Spinal cord (tissue), 10 donors: ENCODE results near the gene PRKCB. TPM values are rescaled to one million over a fixed set of nuclear protein-coding genes. Genes with fewer than 3 reads are reported as not detected.
A peak's percentile ranks its signal among the peaks of the same experiment; 100 is the strongest.
"Not testable (repeated sequence)": the region's sequence is repeated elsewhere in the genome, so short reads cannot be mapped to it uniquely, and the experiment has no call there.

ENCODE experiments used
- DNase-seq, 6 donors: peaks; one replicate each; pipeline versions ENCODE4 v3.0.0 to v3.0.0-alpha.2; 2013 to 2015; ENCODE audit warnings: low spot score in 6 of 6, low read depth in 4 of 6
- H3K27ac ChIP-seq: one replicate; pipeline ENCODE4 v1.5.1; 2013; ENCODE audit warnings: low read depth, low read length, control low read depth
- H3K27me3 ChIP-seq: one replicate; pipeline ENCODE4 v1.6.1; 2013; ENCODE audit warnings: low read length; ENCODE audit not compliant: control insufficient read depth, insufficient read depth
- H3K36me3 ChIP-seq: one replicate; pipeline ENCODE4 v1.6.1; 2013; ENCODE audit warnings: low read length; ENCODE audit not compliant: control insufficient read depth, insufficient read depth
- H3K4me1 ChIP-seq: one replicate; pipeline ENCODE4 v1.6.1; 2013; ENCODE audit warnings: low read length; ENCODE audit not compliant: control insufficient read depth, insufficient read depth
- H3K4me3 ChIP-seq: one replicate; pipeline ENCODE4 v1.5.1; 2013; ENCODE audit warnings: low read depth, low read length, control low read depth
- H3K9me3 ChIP-seq: one replicate; pipeline ENCODE4 v1.6.1; 2013; ENCODE audit warnings: low read length; ENCODE audit not compliant: control insufficient read depth, insufficient read depth
- WGBS: methylation state at CpG from one replicate; pipeline ENCODE4 v1.1.5; 2013; ENCODE audit warnings: missing lambda C conversion rate; ENCODE audit not compliant: insufficient coverage; 5-methylcytosine and 5-hydroxymethylcytosine counted together
- polyA plus RNA-seq, 2 donors: library from polyadenylated mRNA; unstranded; fragments of 120-200 nt; gene quantifications; one replicate each; pipeline ENCODE4 v1.2.1, GENCODE V29; 2013; ENCODE audit not compliant: insufficient read length in 2 of 2
- total RNA-seq, 2 donors: library from RNA; depleted of rRNA in 1 of 2; stranded (reverse); fragments of 120-200 nt in 1 of 2; fragments of >200 nt in 1 of 2; gene quantifications; one replicate each; pipeline versions ENCODE4 v1.2.3 to v1.2.4, GENCODE V29; 2013 to 2014
- donor health status: healthy.

Gene PRKCB
- total and polyA plus RNA-seq, 4 donors, result 50.7 to 118 (median 87.9) TPM

DNA sequence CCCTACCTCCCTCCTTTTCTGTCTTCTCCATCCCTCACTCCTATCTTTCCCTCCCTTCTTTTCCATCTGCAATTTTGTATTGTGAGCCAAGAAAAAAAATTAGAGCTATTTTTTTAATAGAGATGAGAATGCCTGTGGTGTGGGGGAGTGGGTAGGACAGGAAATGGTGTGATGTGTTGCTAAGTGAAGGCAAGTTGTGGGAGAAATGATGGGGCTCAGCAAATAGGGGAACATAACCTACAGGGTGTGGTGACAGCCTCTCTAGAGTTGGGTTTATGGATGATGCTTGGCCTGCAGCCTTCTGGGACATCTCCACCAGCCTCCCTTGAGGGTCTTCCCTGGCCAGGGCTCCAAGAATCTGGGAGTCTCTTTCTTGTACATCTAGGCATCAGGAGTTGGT lies 257.3 kb downstream of the PRKCB start:
- Histone ChIP-seq H3K4me3 (no peak overlapping the region), H3K9me3 (no peaks in the 10 kb centered on the region), H3K27ac (no peak overlapping the region), H3K36me3 (peaks cover 5% of the 10 kb centered on the region), H3K27me3 (no peaks in the 10 kb centered on the region), H3K4me1 (peaks cover 6% of the 10 kb centered on the region)
- DNase-seq, result no peak

DNA sequence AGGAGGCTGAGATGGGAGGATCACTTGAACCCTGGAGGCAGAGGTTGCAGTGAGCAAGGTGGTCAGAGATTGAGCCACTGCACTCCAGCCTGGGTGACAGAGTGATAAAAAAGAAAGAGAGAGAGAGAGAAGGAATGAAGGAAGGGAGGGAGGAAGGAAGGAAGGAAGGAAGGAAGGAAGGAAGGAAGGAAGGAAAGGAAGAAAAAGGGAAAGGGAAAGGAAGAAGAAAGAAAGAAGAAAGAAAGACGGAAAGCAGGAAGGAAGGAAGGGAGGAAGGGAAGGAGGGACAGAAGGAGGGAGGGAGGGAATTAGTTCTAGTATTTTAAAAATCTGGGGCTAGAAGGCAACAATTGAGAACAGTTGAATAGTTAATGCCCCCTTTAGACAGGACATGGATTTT lies 258.9 kb downstream of the PRKCB start:
- Histone ChIP-seq H3K4me3 (no peak overlapping the region), H3K4me1 (no peaks in the 10 kb centered on the region), H3K27ac (no peak overlapping the region), H3K27me3 (no peaks in the 10 kb centered on the region), H3K36me3 (peaks cover 5% of the 10 kb centered on the region), H3K9me3 (no peaks in the 10 kb centered on the region)
- WGBS, result 93% methylated on average over 1 of the region's 1 CpG
- DNase-seq, result no peak

DNA sequence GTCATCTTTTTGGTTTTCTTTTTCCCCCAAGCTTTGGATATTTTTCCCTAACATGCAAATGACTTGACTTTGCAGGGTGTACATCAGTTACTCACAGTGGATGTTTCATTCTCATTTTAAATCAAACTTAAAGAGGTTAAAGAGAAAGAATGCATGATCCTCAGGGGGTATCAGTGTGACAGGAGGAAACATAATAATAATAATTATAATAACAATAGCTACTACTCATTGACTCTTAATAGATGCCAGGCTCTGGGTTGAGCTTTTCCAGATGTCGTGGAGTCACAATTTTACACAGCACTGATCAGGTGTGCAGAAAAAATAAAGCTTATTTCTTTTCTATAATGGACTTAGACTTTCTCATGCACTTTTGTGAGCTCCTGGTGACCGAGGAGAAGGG lies 263.1 kb downstream of the PRKCB start:
- WGBS, result no CpG with 5 or more reads among the region's 2 CpGs
- no peak overlapping the region for H3K4me3 ChIP-seq

DNA sequence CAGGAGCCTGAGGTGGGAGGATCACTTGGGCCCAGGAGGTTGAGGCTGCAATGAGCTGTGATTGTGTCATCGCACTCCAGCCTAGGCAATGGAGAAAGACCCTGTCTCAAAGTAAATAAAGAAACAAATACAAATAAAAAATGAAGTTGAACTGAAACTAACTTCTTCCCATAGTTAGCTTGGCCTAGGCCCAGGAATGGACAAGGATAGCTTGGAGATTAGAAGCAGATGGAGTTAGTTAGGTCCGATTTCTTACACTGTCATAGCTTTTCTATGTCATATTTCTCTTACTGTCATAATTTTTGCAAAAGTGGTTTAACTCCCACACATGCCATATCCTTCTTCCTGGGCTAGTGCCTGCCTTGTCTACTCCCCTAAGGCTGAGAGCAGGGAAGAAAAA lies 265.6 kb downstream of the PRKCB start:
- WGBS, result no CpG with 5 or more reads among the region's 2 CpGs
- Histone ChIP-seq H3K4me1 (no peaks in the 10 kb centered on the region), H3K27ac (no peak overlapping the region), H3K36me3 (no peaks in the 10 kb centered on the region), H3K4me3 (no peak overlapping the region), H3K27me3 (no peaks in the 10 kb centered on the region), H3K9me3 (no peaks in the 10 kb centered on the region)
- no peak for DNase-seq

More for the DNA sequence above, 263.1 kb downstream of the PRKCB start:
- Histone ChIP-seq H3K36me3 (peaks cover 5% of the 10 kb centered on the region), H3K9me3 (no peaks in the 10 kb centered on the region), H3K4me1 (no peaks in the 10 kb centered on the region), H3K27ac (no peak overlapping the region), H3K27me3 (no peaks in the 10 kb centered on the region)
- no peak for DNase-seq

DNA sequence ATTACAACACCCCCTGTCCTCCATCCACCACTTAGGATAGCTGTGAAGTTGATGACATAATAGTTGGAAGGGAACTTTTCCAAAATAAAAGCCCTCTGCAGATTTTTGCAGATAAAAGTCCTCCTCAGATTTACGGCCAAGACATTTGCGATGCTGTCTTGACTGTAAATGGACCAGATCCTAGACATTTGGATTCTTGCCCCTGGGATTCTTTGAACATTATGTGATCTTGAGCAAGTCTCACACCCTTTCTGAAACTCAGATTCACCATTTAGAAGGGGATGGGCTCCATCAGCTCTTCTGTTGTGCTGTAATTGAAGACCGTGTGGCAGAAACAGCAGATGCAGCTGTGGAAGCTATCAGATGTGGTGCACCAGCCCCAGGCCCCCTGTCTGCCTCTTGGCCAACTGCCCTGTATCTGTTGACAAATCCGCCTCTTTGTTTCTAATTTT lies 266.5 kb downstream of the PRKCB start:
- Histone ChIP-seq H3K9me3 (no peaks in the 10 kb centered on the region), H3K27ac (no peak overlapping the region), H3K4me3 (no peak overlapping the region), H3K36me3 (no peaks in the 10 kb centered on the region), H3K4me1 (no peaks in the 10 kb centered on the region), H3K27me3 (no peaks in the 10 kb centered on the region)
- peak in 2 of 6 donors; percentile 79 to 82 for DNase-seq
- WGBS, result 30% methylated on average over 2 of the region's 4 CpGs

DNA sequence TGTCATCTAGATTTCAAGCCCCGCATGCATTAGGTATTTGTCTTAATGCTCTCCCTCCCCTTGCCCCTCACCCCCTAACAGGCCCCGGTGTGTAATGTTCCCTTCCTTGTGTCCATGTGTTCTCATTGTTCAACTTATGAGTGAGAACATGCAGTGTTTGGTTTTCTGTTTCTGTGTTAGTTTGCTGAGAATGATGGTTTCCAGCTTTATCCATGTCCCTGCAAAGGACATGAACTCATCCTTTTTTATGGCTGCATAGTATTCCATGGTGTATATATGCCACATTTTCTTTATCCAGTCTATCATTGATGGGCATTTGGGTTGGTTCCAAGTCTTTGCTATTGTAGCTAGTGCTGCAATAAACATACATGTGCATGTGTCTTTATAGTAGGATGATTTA lies 269.7 kb downstream of the PRKCB start:
- not testable (repeated sequence) for H3K4me3 ChIP-seq, DNase-seq, H3K27ac ChIP-seq, H3K9me3 ChIP-seq, H3K4me1 ChIP-seq, H3K27me3 ChIP-seq, H3K36me3 ChIP-seq
- no CpG with 5 or more reads among the region's 2 CpGs for WGBS

DNA sequence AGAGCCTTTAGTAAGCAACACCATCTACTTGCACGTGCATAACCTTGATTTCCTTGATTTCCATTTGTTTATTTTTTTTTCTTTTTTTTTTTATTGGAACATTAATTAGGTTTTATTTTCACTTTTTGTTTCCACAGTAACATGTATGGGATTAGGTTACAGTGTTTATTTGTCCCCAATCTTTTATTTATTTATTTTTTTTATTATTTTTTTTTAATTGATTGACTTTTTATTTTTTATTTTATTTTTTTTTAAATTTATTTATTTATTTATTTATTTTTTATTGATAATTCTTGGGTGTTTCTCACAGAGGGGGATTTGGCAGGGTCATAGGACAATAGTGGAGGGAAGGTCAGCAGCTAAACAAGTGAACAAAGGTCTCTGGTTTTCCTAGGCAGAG lies 272.3 kb downstream of the PRKCB start:
- H3K9me3 ChIP-seq, H3K27ac ChIP-seq, DNase-seq, H3K4me3 ChIP-seq, H3K36me3 ChIP-seq, H3K27me3 ChIP-seq, H3K4me1 ChIP-seq: not testable (repeated sequence)
- no CpG with 5 or more reads among the region's 1 CpG for WGBS

DNA sequence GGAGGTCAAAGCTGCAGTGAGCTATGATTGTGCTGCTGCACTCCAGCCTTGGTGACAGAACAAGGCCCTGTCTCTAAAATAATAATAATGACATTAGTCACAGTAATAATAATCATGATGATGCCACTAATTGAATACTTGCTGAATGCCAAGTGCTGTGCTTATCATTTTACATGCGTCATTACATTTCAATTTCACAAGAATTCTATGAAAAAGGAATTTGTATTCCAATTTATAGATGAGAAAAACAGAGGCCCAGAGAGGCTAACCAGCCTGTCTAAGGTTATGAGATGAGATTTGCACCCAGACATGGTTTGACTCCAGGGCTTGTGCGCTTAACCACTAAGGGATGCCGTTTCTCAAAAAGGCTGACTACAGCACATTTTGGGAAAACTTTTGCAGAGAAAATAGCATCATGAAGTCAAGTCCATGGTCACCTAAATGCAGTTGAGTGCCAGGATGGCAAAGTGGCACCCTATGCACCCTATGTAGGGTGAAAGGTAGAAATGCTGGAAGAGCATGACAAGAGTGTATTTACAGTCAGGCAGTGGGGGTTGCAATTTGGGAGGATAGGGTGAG lies 276.0 kb downstream of the PRKCB start:
- Histone ChIP-seq H3K9me3 (no peaks in the 10 kb centered on the region), H3K4me3 (no peak overlapping the region), H3K36me3 (peaks cover 3% of the 10 kb centered on the region), H3K27ac (no peak overlapping the region), H3K27me3 (no peaks in the 10 kb centered on the region), H3K4me1 (no peaks in the 10 kb centered on the region)
- DNase-seq, result no peak
- 85% methylated on average over 2 of the region's 3 CpGs for WGBS

DNA sequence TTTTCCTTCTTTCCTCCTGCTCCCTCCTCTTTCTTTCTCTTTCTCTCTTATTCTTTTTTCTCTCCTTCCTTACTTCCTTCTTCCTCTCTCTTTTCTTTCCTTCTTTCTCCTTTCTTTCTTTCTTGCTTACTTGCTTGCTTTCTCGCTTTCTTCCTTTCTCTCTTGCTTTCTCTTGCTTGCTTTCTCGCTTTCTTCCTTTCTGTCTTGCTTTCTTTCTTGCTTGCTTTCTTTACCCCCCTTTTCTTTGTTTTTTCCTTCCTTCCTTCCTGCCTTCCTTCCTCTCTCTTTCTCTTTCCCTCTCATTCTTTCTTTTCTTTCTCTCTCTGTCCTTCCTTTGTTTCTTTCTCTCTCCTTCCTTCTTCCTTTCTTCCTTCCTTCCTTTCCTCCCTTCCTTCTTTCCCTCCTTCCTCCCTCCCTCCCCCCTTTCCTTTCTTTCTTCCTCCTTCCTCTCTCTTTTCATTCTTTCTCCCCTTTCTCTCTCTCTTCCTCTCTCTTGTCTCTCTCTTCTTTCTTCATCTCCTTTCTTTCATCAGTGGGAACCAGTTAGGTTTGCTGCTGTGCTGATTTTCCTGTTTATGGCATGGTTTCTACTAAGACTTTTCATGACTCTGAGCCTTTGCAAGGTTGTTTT lies 277.4 kb downstream of the PRKCB start:
- Histone ChIP-seq H3K36me3 (peaks cover 3% of the 10 kb centered on the region), H3K4me1 (peaks cover 4% of the 10 kb centered on the region), H3K27me3 (no peaks in the 10 kb centered on the region), H3K4me3 (no peak overlapping the region), H3K9me3 (no peaks in the 10 kb centered on the region), H3K27ac (no peak overlapping the region)
- WGBS, result 100% methylated on average over 2 of the region's 2 CpGs
- no peak for DNase-seq

DNA sequence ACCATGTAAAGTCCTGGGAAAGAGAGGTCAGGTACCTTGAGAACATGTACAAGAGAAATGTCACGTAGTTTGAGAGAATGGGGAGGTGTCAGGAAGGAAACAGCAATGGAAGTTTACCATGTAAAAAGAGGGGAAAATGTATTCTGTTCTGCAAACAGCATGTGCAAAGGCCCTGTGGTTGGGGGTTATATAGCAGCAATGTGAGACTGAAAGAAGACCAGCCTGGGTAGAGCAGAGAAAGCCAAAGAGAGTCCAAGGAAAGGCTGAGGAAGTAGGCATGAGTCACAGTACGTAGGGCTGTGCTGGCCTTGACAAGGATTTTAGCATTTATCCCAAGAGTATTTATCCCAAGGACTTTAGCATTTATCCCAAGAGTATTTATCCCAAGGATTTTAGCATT lies 279.1 kb downstream of the PRKCB start:
- Histone ChIP-seq H3K4me3 (no peak overlapping the region), H3K36me3 (peaks cover 3% of the 10 kb centered on the region), H3K27me3 (no peaks in the 10 kb centered on the region), H3K27ac (no peak overlapping the region), H3K4me1 (peaks cover 7% of the 10 kb centered on the region), H3K9me3 (no peaks in the 10 kb centered on the region)
- no peak for DNase-seq
- WGBS, result 93% methylated on average over 1 of the region's 2 CpGs
